H7 (cell line): ENCODE results near the gene CRELD1. TPM values are rescaled to one million over a fixed set of nuclear protein-coding genes. Genes with fewer than 3 reads are reported as not detected.
A peak's percentile ranks its signal among the peaks of the same experiment; 100 is the strongest.

Experiments used
- DNase-seq: peaks from one replicate; pipeline ENCODE4 v3.0.0; 2012
- H3K27me3 ChIP-seq: 2 replicates; pipeline ENCODE4 v1.6.0; 2011; ENCODE audit warnings: mild to moderate bottlenecking, low read length; ENCODE audit not compliant: control insufficient read depth, insufficient read depth
- H3K36me3 ChIP-seq: replicated peaks from 2 replicates; pipeline ENCODE4 v1.5.1; 2011; ENCODE audit warnings: low read length; ENCODE audit not compliant: control insufficient read depth, insufficient read depth
- H3K4me3 ChIP-seq: 2 replicates; pipeline ENCODE4 v1.5.1; 2011; ENCODE audit warnings: low read depth, mild to moderate bottlenecking, control low read depth, low read length, moderate library complexity; ENCODE audit not compliant: insufficient read depth
- total RNA-seq: library from RNA; depleted of rRNA; stranded (reverse); fragments of >200 nt; shearing (Covaris generic); gene quantifications from 2 replicates; pipeline ENCODE4 v1.2.3, GENCODE V29; 2014; rRNA removed

Gene CRELD1
- total RNA-seq, 1 experiment from 2014 or later, result 22.2 TPM

DNA sequence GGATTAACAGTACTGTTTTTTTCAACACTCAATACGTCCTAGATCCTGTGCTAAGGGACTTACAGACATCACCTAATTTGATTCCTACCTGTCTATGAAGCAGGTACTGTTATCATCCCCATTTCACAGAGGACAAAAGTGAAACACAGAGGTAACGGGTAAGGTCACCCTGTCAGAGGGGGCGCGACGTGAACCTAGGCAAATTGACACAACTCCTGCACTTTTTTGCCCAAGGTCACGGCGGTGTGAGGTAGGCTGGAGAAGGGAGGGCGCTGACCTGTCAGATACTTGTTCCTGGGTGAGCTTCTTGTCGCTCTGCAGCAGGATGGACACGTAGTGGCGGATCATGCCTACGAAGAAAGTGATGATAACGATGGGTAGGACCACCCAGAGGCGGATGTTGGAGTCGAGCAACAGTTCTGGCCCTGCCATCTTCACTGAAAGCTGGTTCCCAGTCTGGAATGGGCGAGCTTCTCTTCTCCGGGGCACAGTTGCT lies 52.6 kb downstream of the CRELD1 start:
- Histone ChIP-seq H3K4me3 (peak overlapping the region; percentile 98), H3K27me3 (no peaks in the 10 kb centered on the region), H3K36me3 (no peaks in the 10 kb centered on the region; the same call in 1 of the 2 replicates)
- DNase-seq, result no peak

DNA sequence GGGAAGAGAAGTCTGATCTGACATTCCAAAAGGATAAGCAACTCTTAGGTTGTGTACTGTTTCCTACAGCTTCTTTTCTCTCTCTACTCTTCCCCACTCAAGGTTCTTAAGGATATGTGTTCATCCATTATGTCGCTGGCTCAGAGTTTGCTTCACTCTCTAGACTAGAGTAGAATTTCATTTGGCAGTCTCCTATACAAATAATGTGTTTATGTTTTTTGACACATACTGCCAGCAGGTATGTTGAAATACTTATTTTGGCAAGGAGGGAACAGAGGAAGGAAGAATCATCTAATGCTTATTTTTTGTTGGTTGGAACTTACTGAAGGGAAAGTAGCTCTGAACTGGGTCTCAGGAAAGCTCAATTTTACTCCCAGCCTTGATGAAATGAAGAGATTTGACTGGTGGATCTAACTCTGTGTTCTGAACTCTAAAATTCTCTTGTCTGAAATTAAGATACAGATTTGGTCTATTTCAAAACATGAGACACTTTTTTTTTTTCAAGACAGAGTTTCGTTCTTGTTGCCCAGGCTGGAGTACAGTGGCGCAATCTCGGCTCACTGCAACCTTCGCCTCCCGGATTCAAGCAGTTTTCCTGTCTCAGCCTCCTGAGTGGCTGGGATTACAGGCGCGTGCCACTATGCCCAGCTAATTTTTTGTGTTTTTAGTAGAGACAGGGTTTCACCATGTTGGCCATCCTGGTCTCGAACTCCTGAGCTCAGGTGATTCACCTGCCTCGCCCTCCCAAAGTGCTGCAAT lies 60.6 kb downstream of the CRELD1 start:
- H3K4me3 ChIP-seq, result no peak overlapping the region
- no peak for DNase-seq
- H3K27me3 ChIP-seq, result no peaks in the 10 kb centered on the region
- H3K36me3 ChIP-seq, result no peaks in the 10 kb centered on the region; the same call in 1 of the 2 replicates

Other genes starting within 250 kb of the CRELD1 start
- 0.18 and 0.38 TPM in 2 replicates for gene CPNE9, start 230.0 kb upstream of the CRELD1 start, total RNA-seq
- 21.1 and 24.0 TPM in 2 replicates for gene BRPF1, start 202.1 kb upstream of the CRELD1 start, total RNA-seq
- gene OGG1, start 183.9 kb upstream of the CRELD1 start, total RNA-seq, result 17.7 and 29.3 TPM in 2 replicates
- gene CAMK1, start 163.9 kb upstream of the CRELD1 start, total RNA-seq, result 5.1 and 10.7 TPM in 2 replicates
- 76.0 and 79.6 TPM in 2 replicates for gene TADA3, start 141.4 kb upstream of the CRELD1 start, total RNA-seq
- 207 and 239 TPM in 2 replicates for gene ARPC4, start 140.8 kb upstream of the CRELD1 start, total RNA-seq
- gene TTLL3, start 123.6 kb upstream of the CRELD1 start, total RNA-seq, result 3.7 and 7.4 TPM in 2 replicates
- 117 and 131 TPM in 2 replicates for gene RPUSD3, start 89.8 kb upstream of the CRELD1 start, total RNA-seq
- not detected in 2 replicates for gene CIDEC, start 53.6 kb upstream of the CRELD1 start, total RNA-seq
- 15.0 and 15.1 TPM in 2 replicates for gene JAGN1, start 43.2 kb upstream of the CRELD1 start, total RNA-seq
- 1.5 and 1.9 TPM in 2 replicates for gene IL17RE, start 31.0 kb upstream of the CRELD1 start, total RNA-seq
- 11.6 and 15.3 TPM in 2 replicates for gene IL17RC, start 16.7 kb upstream of the CRELD1 start, total RNA-seq
- gene PRRT3, start 18.6 kb downstream of the CRELD1 start, total RNA-seq, result 5.3 and 6.8 TPM in 2 replicates
- gene EMC3, start 53.0 kb downstream of the CRELD1 start, total RNA-seq, result 21.8 and 45.2 TPM in 2 replicates
- gene FANCD2, start 92.6 kb downstream of the CRELD1 start, total RNA-seq, result 67.7 and 77.5 TPM in 2 replicates
- gene FANCD2OS, start 174.4 kb downstream of the CRELD1 start, total RNA-seq, result not detected in 2 replicates
- gene BRK1, start 181.8 kb downstream of the CRELD1 start, total RNA-seq, result 88.1 and 93.3 TPM in 2 replicates
- gene VHL, start 207.9 kb downstream of the CRELD1 start, total RNA-seq, result 25.5 and 26.5 TPM in 2 replicates
- gene IRAK2, start 231.1 kb downstream of the CRELD1 start, total RNA-seq, result 0.83 and 1.9 TPM in 2 replicates